ENCODE results near the gene RNF112. TPM values are rescaled to one million over a fixed set of nuclear protein-coding genes. Genes with fewer than 3 reads are reported as not detected.

The RNF112 gene
- total and polyA plus RNA-seq, 2 of the 8 experiments (the other 6 are each of a cell fraction or from before 2014, with no cell fraction given) = 1.1 to 2.2 TPM

DNA sequence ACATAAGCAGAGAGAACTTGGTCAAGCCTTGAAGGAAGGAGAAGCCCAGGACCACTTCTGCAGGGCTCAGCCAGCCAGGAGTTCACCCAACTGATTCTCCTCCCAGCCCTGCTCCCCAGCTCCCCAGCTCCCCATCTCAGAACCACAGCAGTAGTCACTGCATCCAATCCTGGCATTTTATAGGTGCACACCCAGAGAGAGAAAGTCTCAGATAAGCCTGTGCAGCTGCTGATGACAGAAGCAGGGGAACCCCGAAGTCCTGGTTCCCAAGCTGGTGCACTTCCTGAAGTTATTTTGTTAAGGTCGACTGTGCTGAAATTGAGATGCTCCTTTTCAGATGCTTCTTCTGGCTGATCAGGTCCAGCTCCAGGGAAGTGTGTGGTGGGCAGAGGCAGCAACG, 6.6 kb downstream of the RNF112 start:
- H4K5ac ChIP-seq (ENCODE audit: insufficient read length, low read depth, low read length) = no peak overlapping the region
- no peak overlapping the region for H3K4me2 ChIP-seq (ENCODE audit: insufficient read depth in 1 of 2, low read depth in 2 of 2, low read length in 2 of 2)
- H3K79me2 ChIP-seq (ENCODE audit: control insufficient read depth in 1 of 2, insufficient read depth in 2 of 2, low read length in 2 of 2) = no peaks in the 10 kb centered on the region
- no peak overlapping the region for H3K4me3 ChIP-seq (ENCODE audit: extremely low read depth in 1 of 4, insufficient read depth in 2 of 4, low read depth in 3 of 4, low read length in 4 of 4)
- 93% methylated on average over 3 of the region's 3 CpGs; no CpG with 5 or more reads in 1 of the 2 experiments for WGBS, 2 experiments (ENCODE audit: extremely low coverage in 1 of 2, insufficient coverage in 1 of 2, insufficient read length in 1 of 2, insufficient replicate concordance in 2 of 2, low coverage in 1 of 2, low lambda C conversion rate in 2 of 2, missing lambda C conversion rate in 1 of 2)
- no peak overlapping the region for H2BK20ac ChIP-seq (ENCODE audit: low read length)
- no peak overlapping the region for H2BK15ac ChIP-seq (ENCODE audit: low read length)
- no peaks in the 10 kb centered on the region; a peak in 2 of 7 replicates for H3K4me1 ChIP-seq (replicated peaks in 1 of 4; ENCODE audit: control insufficient read depth in 3 of 4, insufficient read depth in 4 of 4, low read length in 3 of 4)
- no peak overlapping the region for H3K56ac ChIP-seq (replicated peaks; ENCODE audit: insufficient read length, low read depth, low read length)
- H3K27me3 ChIP-seq (replicated peaks in 1 of 4; ENCODE audit: control insufficient read depth in 3 of 4, extremely low read depth in 1 of 4, insufficient read depth in 3 of 4, low read length in 3 of 4) = peaks cover 0 to 4% (median under 1%) of the 10 kb centered on the region in 4 experiments; a peak in 2 of 7 replicates
- no peak overlapping the region for H3K27ac ChIP-seq (ENCODE audit: low read depth, low read length)
- H4K8ac ChIP-seq (ENCODE audit: extremely low read depth, insufficient read depth, low read length) = no peak overlapping the region
- H4K91ac ChIP-seq (replicated peaks; ENCODE audit: insufficient read length, low read length) = no peak overlapping the region
- H2BK12ac ChIP-seq (ENCODE audit: low read depth, low read length) = no peak overlapping the region
- ChIA-PET POLR2A (ENCODE audit: partially characterized antibody) (no interaction called here), CTCF (ENCODE audit: partially characterized antibody) (interaction anchor here (0.8 to 2.7 kb wide), 6 partner anchors 12 to 349 kb away, joined by 3 to 9 read pairs (median 4); partner anchors contain the start of gene B9D1)
- H3K4ac ChIP-seq (replicated peaks; ENCODE audit: insufficient read length, low read depth, low read length) = no peak overlapping the region
- no peak overlapping the region for H2BK5ac ChIP-seq (ENCODE audit: low read depth, low read length)
- FAIRE-seq = no peak
- H3K23me2 ChIP-seq (ENCODE audit: low read depth, low read length) = no peaks in the 10 kb centered on the region
- H4K20me1 ChIP-seq (replicated peaks in 1 of 2; ENCODE audit: control insufficient read depth in 1 of 2, insufficient read depth in 2 of 2, low read length in 2 of 2) = no peaks in the 10 kb centered on the region
- DNase-seq (ENCODE audit: low read depth in 1 of 2, low spot score in 2 of 2) = no peak
- H3K23ac ChIP-seq (ENCODE audit: insufficient read length) = no peak overlapping the region
- no peak overlapping the region for H2BK120ac ChIP-seq (replicated peaks; ENCODE audit: low read depth, low read length)
- no peaks in the 10 kb centered on the region for H3K9me3 ChIP-seq (ENCODE audit: insufficient read depth in 2 of 2, low read depth in 1 of 2, low read length in 1 of 2)
- no peaks in the 10 kb centered on the region for H3K79me1 ChIP-seq (ENCODE audit: low read depth, low read length)
- no peak overlapping the region for H2AK5ac ChIP-seq (ENCODE audit: low read depth, low read length)
- no peaks in the 10 kb centered on the region for H3K36me3 ChIP-seq (ENCODE audit: control insufficient read depth in 2 of 4, insufficient read depth in 4 of 4, low read length in 3 of 4)
- no peak overlapping the region for H2AFZ ChIP-seq (ENCODE audit: low read length)
- no peak overlapping the region for H3K14ac ChIP-seq (ENCODE audit: insufficient read length)
- H3K9ac ChIP-seq (replicated peaks in 1 of 4; ENCODE audit: extremely low read depth in 1 of 4, low read depth in 3 of 4, low read length in 3 of 4) = no peak overlapping the region
- no peak overlapping the region for H3K18ac ChIP-seq (ENCODE audit: extremely low read depth, low read length)
- no peak for TF ChIP-seq HDAC2 (IDR thresholded peaks at IDR 0.05; ENCODE audit: borderline replicate concordance in 1 of 2, low read depth in 2 of 2, low read length in 2 of 2)
- TF ChIP-seq JUN (IDR thresholded peaks at IDR 0.05; ENCODE audit: low read depth, low read length) = no peak
- no peak for TF ChIP-seq JUND (IDR thresholded peaks at IDR 0.05; ENCODE audit: low read length)
- no peak for TF ChIP-seq GTF2F1 (IDR thresholded peaks at IDR 0.05; ENCODE audit: borderline replicate concordance, low read depth, low read length)
- no peak for TF ChIP-seq SP4 (IDR thresholded peaks at IDR 0.05; ENCODE audit: low read length)
- no peak for TF ChIP-seq CHD2 (IDR thresholded peaks at IDR 0.05; ENCODE audit: low read length)
- no peak for TF ChIP-seq SIN3A (conservative IDR thresholded peaks at IDR 0.05 in 1 of 2, IDR thresholded peaks at IDR 0.05 in 1 of 2; ENCODE audit: low read depth in 1 of 2, low read length in 2 of 2)
- no peak for TF ChIP-seq PHF8 (conservative IDR thresholded peaks at IDR 0.05; ENCODE audit: low read depth, low read length)
- no peak for TF ChIP-seq CHD1 (IDR thresholded peaks at IDR 0.05; ENCODE audit: low read depth, low read length)
- TF ChIP-seq CREB1 (IDR thresholded peaks at IDR 0.05) = no peak
- TF ChIP-seq, protein P1, sequence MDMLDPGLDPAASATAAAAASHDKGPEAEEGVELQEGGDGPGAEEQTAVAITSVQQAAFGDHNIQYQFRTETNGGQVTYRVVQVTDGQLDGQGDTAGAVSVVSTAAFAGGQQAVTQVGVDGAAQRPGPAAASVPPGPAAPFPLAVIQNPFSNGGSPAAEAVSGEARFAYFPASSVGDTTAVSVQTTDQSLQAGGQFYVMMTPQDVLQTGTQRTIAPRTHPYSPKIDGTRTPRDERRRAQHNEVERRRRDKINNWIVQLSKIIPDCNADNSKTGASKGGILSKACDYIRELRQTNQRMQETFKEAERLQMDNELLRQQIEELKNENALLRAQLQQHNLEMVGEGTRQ (IDR thresholded peaks at IDR 0.05; ENCODE audit: low read length) = no peak
- TF ChIP-seq SP1 (IDR thresholded peaks at IDR 0.05; ENCODE audit: low read depth, low read length) = no peak
- TF ChIP-seq NRF1 (IDR thresholded peaks at IDR 0.05; ENCODE audit: low read depth, low read length) = no peak
- TF ChIP-seq RAD21 (IDR thresholded peaks at IDR 0.05 in 1 of 2, conservative IDR thresholded peaks at IDR 0.05 in 1 of 2; ENCODE audit: low read depth in 2 of 2, low read length in 2 of 2) = no peak

All from H1 (cell line).